H1 (cell line): ENCODE results near the gene SLC19A1. TPM values are rescaled to one million over a fixed set of nuclear protein-coding genes. Genes with fewer than 3 reads are reported as not detected.

ENCODE experiments used
- MAFK ChIP-seq: IDR thresholded peaks from 2 replicates; pipeline ENCODE4 v1.6.1; 2012; ENCODE audit warnings: low read depth, mild to moderate bottlenecking, improper control_type of control experiment, low read length
- POLR2AphosphoS5 ChIP-seq: IDR thresholded peaks from 2 replicates; pipeline ENCODE4 v1.6.1; 2011; ENCODE audit warnings: low read depth, low read length
- SRF ChIP-seq: IDR thresholded peaks from 2 replicates; pipeline ENCODE4 v1.6.1; 2011; ENCODE audit warnings: mild to moderate bottlenecking, low read depth, low read length, moderate library complexity
- polyA plus RNA-seq, 7 experiments: library from polyadenylated mRNA; depleted of rRNA in 3 of 7; stranded (reverse) in 5 of 7; unstranded in 2 of 7; fragments of >200 nt in 5 of 7; fragments of 200-250 nt in 2 of 7; gene quantifications; 1 replicate in 5 of 7; 2 replicates in 1 of 7; 4 replicates in 1 of 7; pipeline versions ENCODE4 v1.2.1 to v1.2.3, GENCODE V29; 2011 to 2013; ENCODE audit warnings: missing spikeins in 2 of 7, mixed read lengths in 2 of 7
- total RNA-seq: library from RNA; stranded (reverse); fragmentation: NEBNext Ultra II Directional; extraction: Animal tissue kit (Norgen Biotek cat#: 25700); gene quantifications from 2 replicates; pipeline ENCODE4 v1.2.1, GENCODE V29; 2021
- TF ChIP-seq, protein P1 (sequence below): fragments of 300-600 bp; sonication (generic); IDR thresholded peaks from 2 replicates; pipeline ENCODE4 v1.7.1; 2012; ENCODE audit warnings: low read length, moderate library complexity, mild to moderate bottlenecking, inconsistent platforms; ENCODE audit not compliant: insufficient replicate concordance
- TF ChIP-seq, protein P2 (sequence below): IDR thresholded peaks from 2 replicates; pipeline ENCODE4 v1.6.1; 2012; ENCODE audit warnings: inconsistent platforms
- TF ChIP-seq, protein P3 (sequence below): IDR thresholded peaks from 2 replicates; pipeline ENCODE4 v1.6.1; 2012; ENCODE audit warnings: inconsistent platforms
- TF ChIP-seq, protein P4 (sequence below): IDR thresholded peaks from 2 replicates; pipeline ENCODE4 v1.6.1; 2011; ENCODE audit warnings: low read length, improper control_type of control experiment

Gene SLC19A1
- total and polyA plus RNA-seq, 2 of the 8 experiments (the other 6 are each of a cell fraction or from before 2014, with no cell fraction given) = 31.6 to 43.8 TPM

DNA sequence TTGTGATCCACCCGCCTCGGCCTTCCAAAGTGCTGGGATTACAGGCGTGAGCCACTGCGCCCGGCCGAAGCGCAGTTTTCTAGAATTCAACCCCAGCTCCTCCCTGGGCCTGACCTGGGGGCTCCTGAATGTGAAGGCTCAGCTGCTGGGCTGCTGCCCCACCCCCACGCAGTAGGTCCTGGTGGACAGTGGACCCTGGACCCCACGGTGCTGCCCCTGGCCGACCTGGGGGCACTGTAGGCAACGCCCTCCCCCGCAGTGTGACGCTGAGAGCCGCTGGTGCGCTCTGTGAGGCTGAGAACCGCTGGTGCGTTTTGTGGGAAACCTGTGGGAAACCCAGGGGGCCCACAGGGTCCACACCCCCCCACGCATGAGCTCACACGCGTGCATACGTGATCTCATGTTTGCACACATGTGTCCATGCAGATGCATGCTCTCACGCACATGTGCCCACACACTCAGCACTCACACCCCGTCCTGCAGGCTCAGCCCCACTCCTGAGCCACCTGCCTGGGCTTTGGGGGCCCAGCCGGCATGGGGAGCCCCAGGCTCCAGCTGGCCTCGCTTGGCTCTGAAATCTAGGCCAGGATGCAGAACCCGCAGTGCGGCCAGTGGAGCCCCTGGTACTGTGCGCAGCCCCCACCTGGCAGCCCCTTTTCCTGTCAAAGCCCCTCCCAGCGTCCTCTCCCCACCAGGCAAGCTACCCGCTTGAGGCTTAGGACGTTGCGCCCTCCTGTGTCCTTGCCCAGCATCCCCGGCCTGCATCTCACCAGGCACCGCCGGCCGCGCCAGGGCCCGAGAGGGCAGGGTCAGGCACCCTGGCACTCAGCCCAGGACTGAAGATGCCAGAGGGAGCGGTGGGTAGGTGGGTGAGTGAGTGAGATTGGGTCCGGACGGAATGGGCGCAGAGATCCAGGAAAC lies 69.5 kb downstream of the SLC19A1 start (continued):
- TF ChIP-seq, protein P1, sequence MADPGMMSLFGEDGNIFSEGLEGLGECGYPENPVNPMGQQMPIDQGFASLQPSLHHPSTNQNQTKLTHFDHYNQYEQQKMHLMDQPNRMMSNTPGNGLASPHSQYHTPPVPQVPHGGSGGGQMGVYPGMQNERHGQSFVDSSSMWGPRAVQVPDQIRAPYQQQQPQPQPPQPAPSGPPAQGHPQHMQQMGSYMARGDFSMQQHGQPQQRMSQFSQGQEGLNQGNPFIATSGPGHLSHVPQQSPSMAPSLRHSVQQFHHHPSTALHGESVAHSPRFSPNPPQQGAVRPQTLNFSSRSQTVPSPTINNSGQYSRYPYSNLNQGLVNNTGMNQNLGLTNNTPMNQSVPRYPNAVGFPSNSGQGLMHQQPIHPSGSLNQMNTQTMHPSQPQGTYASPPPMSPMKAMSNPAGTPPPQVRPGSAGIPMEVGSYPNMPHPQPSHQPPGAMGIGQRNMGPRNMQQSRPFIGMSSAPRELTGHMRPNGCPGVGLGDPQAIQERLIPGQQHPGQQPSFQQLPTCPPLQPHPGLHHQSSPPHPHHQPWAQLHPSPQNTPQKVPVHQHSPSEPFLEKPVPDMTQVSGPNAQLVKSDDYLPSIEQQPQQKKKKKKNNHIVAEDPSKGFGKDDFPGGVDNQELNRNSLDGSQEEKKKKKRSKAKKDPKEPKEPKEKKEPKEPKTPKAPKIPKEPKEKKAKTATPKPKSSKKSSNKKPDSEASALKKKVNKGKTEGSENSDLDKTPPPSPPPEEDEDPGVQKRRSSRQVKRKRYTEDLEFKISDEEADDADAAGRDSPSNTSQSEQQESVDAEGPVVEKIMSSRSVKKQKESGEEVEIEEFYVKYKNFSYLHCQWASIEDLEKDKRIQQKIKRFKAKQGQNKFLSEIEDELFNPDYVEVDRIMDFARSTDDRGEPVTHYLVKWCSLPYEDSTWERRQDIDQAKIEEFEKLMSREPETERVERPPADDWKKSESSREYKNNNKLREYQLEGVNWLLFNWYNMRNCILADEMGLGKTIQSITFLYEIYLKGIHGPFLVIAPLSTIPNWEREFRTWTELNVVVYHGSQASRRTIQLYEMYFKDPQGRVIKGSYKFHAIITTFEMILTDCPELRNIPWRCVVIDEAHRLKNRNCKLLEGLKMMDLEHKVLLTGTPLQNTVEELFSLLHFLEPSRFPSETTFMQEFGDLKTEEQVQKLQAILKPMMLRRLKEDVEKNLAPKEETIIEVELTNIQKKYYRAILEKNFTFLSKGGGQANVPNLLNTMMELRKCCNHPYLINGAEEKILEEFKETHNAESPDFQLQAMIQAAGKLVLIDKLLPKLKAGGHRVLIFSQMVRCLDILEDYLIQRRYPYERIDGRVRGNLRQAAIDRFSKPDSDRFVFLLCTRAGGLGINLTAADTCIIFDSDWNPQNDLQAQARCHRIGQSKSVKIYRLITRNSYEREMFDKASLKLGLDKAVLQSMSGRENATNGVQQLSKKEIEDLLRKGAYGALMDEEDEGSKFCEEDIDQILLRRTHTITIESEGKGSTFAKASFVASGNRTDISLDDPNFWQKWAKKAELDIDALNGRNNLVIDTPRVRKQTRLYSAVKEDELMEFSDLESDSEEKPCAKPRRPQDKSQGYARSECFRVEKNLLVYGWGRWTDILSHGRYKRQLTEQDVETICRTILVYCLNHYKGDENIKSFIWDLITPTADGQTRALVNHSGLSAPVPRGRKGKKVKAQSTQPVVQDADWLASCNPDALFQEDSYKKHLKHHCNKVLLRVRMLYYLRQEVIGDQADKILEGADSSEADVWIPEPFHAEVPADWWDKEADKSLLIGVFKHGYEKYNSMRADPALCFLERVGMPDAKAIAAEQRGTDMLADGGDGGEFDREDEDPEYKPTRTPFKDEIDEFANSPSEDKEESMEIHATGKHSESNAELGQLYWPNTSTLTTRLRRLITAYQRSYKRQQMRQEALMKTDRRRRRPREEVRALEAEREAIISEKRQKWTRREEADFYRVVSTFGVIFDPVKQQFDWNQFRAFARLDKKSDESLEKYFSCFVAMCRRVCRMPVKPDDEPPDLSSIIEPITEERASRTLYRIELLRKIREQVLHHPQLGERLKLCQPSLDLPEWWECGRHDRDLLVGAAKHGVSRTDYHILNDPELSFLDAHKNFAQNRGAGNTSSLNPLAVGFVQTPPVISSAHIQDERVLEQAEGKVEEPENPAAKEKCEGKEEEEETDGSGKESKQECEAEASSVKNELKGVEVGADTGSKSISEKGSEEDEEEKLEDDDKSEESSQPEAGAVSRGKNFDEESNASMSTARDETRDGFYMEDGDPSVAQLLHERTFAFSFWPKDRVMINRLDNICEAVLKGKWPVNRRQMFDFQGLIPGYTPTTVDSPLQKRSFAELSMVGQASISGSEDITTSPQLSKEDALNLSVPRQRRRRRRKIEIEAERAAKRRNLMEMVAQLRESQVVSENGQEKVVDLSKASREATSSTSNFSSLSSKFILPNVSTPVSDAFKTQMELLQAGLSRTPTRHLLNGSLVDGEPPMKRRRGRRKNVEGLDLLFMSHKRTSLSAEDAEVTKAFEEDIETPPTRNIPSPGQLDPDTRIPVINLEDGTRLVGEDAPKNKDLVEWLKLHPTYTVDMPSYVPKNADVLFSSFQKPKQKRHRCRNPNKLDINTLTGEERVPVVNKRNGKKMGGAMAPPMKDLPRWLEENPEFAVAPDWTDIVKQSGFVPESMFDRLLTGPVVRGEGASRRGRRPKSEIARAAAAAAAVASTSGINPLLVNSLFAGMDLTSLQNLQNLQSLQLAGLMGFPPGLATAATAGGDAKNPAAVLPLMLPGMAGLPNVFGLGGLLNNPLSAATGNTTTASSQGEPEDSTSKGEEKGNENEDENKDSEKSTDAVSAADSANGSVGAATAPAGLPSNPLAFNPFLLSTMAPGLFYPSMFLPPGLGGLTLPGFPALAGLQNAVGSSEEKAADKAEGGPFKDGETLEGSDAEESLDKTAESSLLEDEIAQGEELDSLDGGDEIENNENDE = no peak
- TF ChIP-seq POLR2AphosphoS5 = no peak
- no peak for TF ChIP-seq SRF
- TF ChIP-seq, protein P2, sequence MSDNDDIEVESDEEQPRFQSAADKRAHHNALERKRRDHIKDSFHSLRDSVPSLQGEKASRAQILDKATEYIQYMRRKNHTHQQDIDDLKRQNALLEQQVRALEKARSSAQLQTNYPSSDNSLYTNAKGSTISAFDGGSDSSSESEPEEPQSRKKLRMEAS = no peak
- TF ChIP-seq, protein P3, sequence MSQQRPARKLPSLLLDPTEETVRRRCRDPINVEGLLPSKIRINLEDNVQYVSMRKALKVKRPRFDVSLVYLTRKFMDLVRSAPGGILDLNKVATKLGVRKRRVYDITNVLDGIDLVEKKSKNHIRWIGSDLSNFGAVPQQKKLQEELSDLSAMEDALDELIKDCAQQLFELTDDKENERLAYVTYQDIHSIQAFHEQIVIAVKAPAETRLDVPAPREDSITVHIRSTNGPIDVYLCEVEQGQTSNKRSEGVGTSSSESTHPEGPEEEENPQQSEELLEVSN = no peak
- TF ChIP-seq, protein P4, sequence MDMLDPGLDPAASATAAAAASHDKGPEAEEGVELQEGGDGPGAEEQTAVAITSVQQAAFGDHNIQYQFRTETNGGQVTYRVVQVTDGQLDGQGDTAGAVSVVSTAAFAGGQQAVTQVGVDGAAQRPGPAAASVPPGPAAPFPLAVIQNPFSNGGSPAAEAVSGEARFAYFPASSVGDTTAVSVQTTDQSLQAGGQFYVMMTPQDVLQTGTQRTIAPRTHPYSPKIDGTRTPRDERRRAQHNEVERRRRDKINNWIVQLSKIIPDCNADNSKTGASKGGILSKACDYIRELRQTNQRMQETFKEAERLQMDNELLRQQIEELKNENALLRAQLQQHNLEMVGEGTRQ = no peak
- TF ChIP-seq MAFK = no peak
